NCI-H82 treated with DMSO at 0.1 percent for 48 hours (cell line): ENCODE data around the gene LPP.

Experiments
- DNase-seq: peaks from one replicate; lab custom pipeline; 2025; ENCODE audit not compliant: unreplicated experiment; lab: John Stamatoyannopoulos, UW

LPP gene

GRCh38 chr3:188772886-188773285 is 618.9 kb downstream of the LPP start:
- DNase-seq: no peak

- no peak for DNase-seq
Measured at GRCh38 chr3:188775412-188775811, 621.5 kb downstream of the LPP start.

- no peak for DNase-seq
Measured at GRCh38 chr3:188776447-188776846, 622.5 kb downstream of the LPP start.

GRCh38 chr3:188778091-188778852 is 624.3 kb downstream of the LPP start:
- DNase-seq: no peak

- DNase-seq: no peak
Measured at GRCh38 chr3:188779281-188779980, 625.5 kb downstream of the LPP start.

- DNase-seq: no peak
Measured at GRCh38 chr3:188780193-188781147, 626.5 kb downstream of the LPP start.

- no peak for DNase-seq
Measured at GRCh38 chr3:188782613-188783124, 628.7 kb downstream of the LPP start.

GRCh38 chr3:188786424-188786823 is 632.5 kb downstream of the LPP start:
- no peak for DNase-seq

- no peak for DNase-seq
Measured at GRCh38 chr3:188788621-188789081, 634.7 kb downstream of the LPP start.

- no peak for DNase-seq
Measured at GRCh38 chr3:188789251-188789650, 635.3 kb downstream of the LPP start.

- DNase-seq: no peak
Measured at GRCh38 chr3:188791311-188791710, 637.4 kb downstream of the LPP start.

- DNase-seq: no peak
Measured at GRCh38 chr3:188792793-188793192, 638.8 kb downstream of the LPP start.

- DNase-seq: no peak
Measured at GRCh38 chr3:188796122-188796631, 642.2 kb downstream of the LPP start.

GRCh38 chr3:188797045-188797444 is 643.1 kb downstream of the LPP start:
- no peak for DNase-seq

GRCh38 chr3:188798556-188799145 is 644.7 kb downstream of the LPP start:
- DNase-seq: no peak

GRCh38 chr3:188801393-188801792 is 647.4 kb downstream of the LPP start:
- no peak for DNase-seq

- DNase-seq: no peak
Measured at GRCh38 chr3:188802645-188803044, 648.7 kb downstream of the LPP start.

- DNase-seq: no peak
Measured at GRCh38 chr3:188807006-188807405, 653.0 kb downstream of the LPP start.

- no peak for DNase-seq
Measured at GRCh38 chr3:188812198-188812597, 658.2 kb downstream of the LPP start.

GRCh38 chr3:188814581-188814980 is 660.6 kb downstream of the LPP start:
- no peak for DNase-seq
